Muscle of leg (tissue), 11 donors: ENCODE measurements around the gene DLG2. TPM values are rescaled to one million over a fixed set of nuclear protein-coding genes. Genes with fewer than 3 reads are reported as not detected.

Source experiments
- DNase-seq: peaks from one replicate; pipeline ENCODE4 v3.0.0; 2013
- H3K27ac ChIP-seq: one replicate; pipeline ENCODE4 v1.5.1; 2013; ENCODE audit warnings: mild to moderate bottlenecking, low read length, control low read depth
- H3K27me3 ChIP-seq: one replicate; pipeline ENCODE4 v1.6.1; 2013; ENCODE audit warnings: low read length; ENCODE audit not compliant: control insufficient read depth, insufficient read depth
- H3K36me3 ChIP-seq: one replicate; pipeline ENCODE4 v1.6.1; 2013; ENCODE audit warnings: low read length; ENCODE audit not compliant: control insufficient read depth, insufficient read depth
- H3K4me1 ChIP-seq: one replicate; pipeline ENCODE4 v1.6.1; 2013; ENCODE audit warnings: low read length; ENCODE audit not compliant: control insufficient read depth, insufficient read depth
- H3K4me3 ChIP-seq: one replicate; pipeline ENCODE4 v1.5.1; 2013; ENCODE audit warnings: low read length, control low read depth
- H3K9me3 ChIP-seq: replicated peaks from 2 replicates; pipeline ENCODE4 v1.6.1; 2013; ENCODE audit warnings: low read depth, low read length; ENCODE audit not compliant: control insufficient read depth
- WGBS: methylation state at CpG from one replicate; pipeline ENCODE4 v1.1.5; 2013; ENCODE audit warnings: missing lambda C conversion rate; ENCODE audit not compliant: insufficient coverage; 5-methylcytosine and 5-hydroxymethylcytosine counted together
- polyA plus RNA-seq, 8 donors: library from polyadenylated mRNA; unstranded; fragments of 120-200 nt; gene quantifications; one replicate each; pipeline versions ENCODE4 v1.2.1 to v1.2.3, GENCODE V29; 2013; ENCODE audit warnings: inconsistent platforms in 1 of 8, low replicate concordance in 1 of 8; ENCODE audit not compliant: insufficient read length in 8 of 8, insufficient read depth in 1 of 8
- total RNA-seq: library from RNA; stranded (reverse); fragments of 120-200 nt; gene quantifications from one replicate; pipeline ENCODE4 v1.2.4, GENCODE V29; 2013

Gene DLG2
- total and polyA plus RNA-seq, 9 donors: 6.4 to 19.3 (median 11.0) TPM

GRCh38 chr11:84420271-84420670 is 1206.9 kb downstream of the DLG2 start:
- DNase-seq: peak; percentile 3
- Histone ChIP-seq H3K9me3 (no peaks in the 10 kb centered on the region), H3K27ac (no peak overlapping the region), H3K4me3 (no peak overlapping the region), H3K36me3 (no peaks in the 10 kb centered on the region), H3K27me3 (no peaks in the 10 kb centered on the region), H3K4me1 (no peaks in the 10 kb centered on the region)
- WGBS: 40% methylated on average over 1 of the region's 4 CpGs

- no peak overlapping the region for H3K4me3 ChIP-seq
- no peaks in the 10 kb centered on the region for H3K9me3 ChIP-seq
- no peaks in the 10 kb centered on the region for H3K27me3 ChIP-seq
- H3K36me3 ChIP-seq: no peaks in the 10 kb centered on the region
- H3K4me1 ChIP-seq: no peaks in the 10 kb centered on the region
- 62% methylated on average over 3 of the region's 3 CpGs for WGBS
- no peak overlapping the region for H3K27ac ChIP-seq
- no peak for DNase-seq
These were observed 1207.5 kb downstream of the DLG2 start for GRCh38 chr11:84419616-84420015.

GRCh38 chr11:84414920-84415319 is 1212.2 kb downstream of the DLG2 start:
- Histone ChIP-seq H3K36me3 (no peaks in the 10 kb centered on the region), H3K9me3 (no peaks in the 10 kb centered on the region), H3K27me3 (no peaks in the 10 kb centered on the region), H3K4me1 (no peaks in the 10 kb centered on the region), H3K4me3 (no peak overlapping the region), H3K27ac (no peak overlapping the region)
- no CpG with 5 or more reads among the region's 1 CpG for WGBS
- no peak for DNase-seq

- no peak for DNase-seq
- Histone ChIP-seq H3K27ac (no peak overlapping the region), H3K9me3 (no peaks in the 10 kb centered on the region), H3K4me1 (no peaks in the 10 kb centered on the region), H3K4me3 (no peak overlapping the region), H3K36me3 (no peaks in the 10 kb centered on the region), H3K27me3 (no peaks in the 10 kb centered on the region)
These were observed 1213.6 kb downstream of the DLG2 start for GRCh38 chr11:84413549-84413948.

GRCh38 chr11:84412862-84413261 is 1214.3 kb downstream of the DLG2 start:
- Histone ChIP-seq H3K4me3 (no peak overlapping the region), H3K27ac (no peak overlapping the region), H3K9me3 (no peaks in the 10 kb centered on the region), H3K4me1 (no peaks in the 10 kb centered on the region), H3K36me3 (no peaks in the 10 kb centered on the region), H3K27me3 (no peaks in the 10 kb centered on the region)
- DNase-seq: no peak

- H3K27me3 ChIP-seq: no peaks in the 10 kb centered on the region
- no peak overlapping the region for H3K4me3 ChIP-seq
- no peak overlapping the region for H3K27ac ChIP-seq
- no peak for DNase-seq
- no peaks in the 10 kb centered on the region for H3K9me3 ChIP-seq
- H3K4me1 ChIP-seq: no peaks in the 10 kb centered on the region
- WGBS: 86% methylated on average over 3 of the region's 3 CpGs
- no peaks in the 10 kb centered on the region for H3K36me3 ChIP-seq
These were observed 1218.2 kb downstream of the DLG2 start for GRCh38 chr11:84408946-84409411.

GRCh38 chr11:84407091-84407490 is 1220.1 kb downstream of the DLG2 start:
- no peaks in the 10 kb centered on the region for H3K4me1 ChIP-seq
- 82% methylated on average over 4 of the region's 4 CpGs for WGBS

GRCh38 chr11:84398017-84398626 is 1229.0 kb downstream of the DLG2 start:
- no peaks in the 10 kb centered on the region for H3K36me3 ChIP-seq
- no peaks in the 10 kb centered on the region for H3K9me3 ChIP-seq
- H3K4me1 ChIP-seq: no peaks in the 10 kb centered on the region
- DNase-seq: peak; percentile 24
- H3K4me3 ChIP-seq: no peak overlapping the region
- no CpG with 5 or more reads among the region's 3 CpGs for WGBS
- no peaks in the 10 kb centered on the region for H3K27me3 ChIP-seq
- no peak overlapping the region for H3K27ac ChIP-seq

More at GRCh38 chr11:84407091-84407490, 1220.1 kb downstream of the DLG2 start:
- Histone ChIP-seq H3K27me3 (no peaks in the 10 kb centered on the region), H3K36me3 (no peaks in the 10 kb centered on the region), H3K27ac (no peak overlapping the region), H3K4me3 (no peak overlapping the region), H3K9me3 (no peaks in the 10 kb centered on the region)
- no peak for DNase-seq

- Histone ChIP-seq H3K36me3 (no peaks in the 10 kb centered on the region), H3K27ac (no peak overlapping the region), H3K4me3 (no peak overlapping the region), H3K9me3 (no peaks in the 10 kb centered on the region), H3K27me3 (no peaks in the 10 kb centered on the region), H3K4me1 (no peaks in the 10 kb centered on the region)
- WGBS: no CpG with 5 or more reads among the region's 3 CpGs
- no peak for DNase-seq
These were observed 1230.6 kb downstream of the DLG2 start for GRCh38 chr11:84396521-84396920.

- Histone ChIP-seq H3K36me3 (no peaks in the 10 kb centered on the region), H3K9me3 (no peaks in the 10 kb centered on the region), H3K4me3 (no peak overlapping the region), H3K4me1 (no peaks in the 10 kb centered on the region), H3K27me3 (no peaks in the 10 kb centered on the region), H3K27ac (no peak overlapping the region)
- DNase-seq: no peak
- WGBS: 71% methylated on average over 5 of the region's 6 CpGs
These were observed 1236.6 kb downstream of the DLG2 start for GRCh38 chr11:84390441-84391078.

- Histone ChIP-seq H3K4me3 (no peak overlapping the region), H3K27me3 (no peaks in the 10 kb centered on the region), H3K36me3 (no peaks in the 10 kb centered on the region), H3K27ac (no peak overlapping the region), H3K4me1 (no peaks in the 10 kb centered on the region), H3K9me3 (no peaks in the 10 kb centered on the region)
- no peak for DNase-seq
These were observed 1237.4 kb downstream of the DLG2 start for GRCh38 chr11:84389696-84390095.
